Right lobe of liver (tissue), 6 donors: ENCODE data around the gene AEBP1. TPM values are rescaled to one million over a fixed set of nuclear protein-coding genes. Genes with fewer than 3 reads are reported as not detected.

ENCODE experiments used
- ATAC-seq, 4 donors: fragments of 200-7000 bp; cut with Tn5 transposase; one replicate each; pipeline ENCODE4 v1.9.1; 2020; ENCODE audit warnings: mild to moderate bottlenecking in 4 of 4, moderate library complexity in 4 of 4
- DNase-seq, 3 donors: peaks; one replicate each; pipeline ENCODE4 v3.0.0-alpha.2; 2020
- H3K27ac ChIP-seq, 3 donors: fragments of 200-600 bp; one replicate each; pipeline ENCODE4 v1.8.0; 2022
- H3K27me3 ChIP-seq, 2 donors: fragments of 200-600 bp; one replicate each; pipeline ENCODE4 v1.8.0; 2022
- H3K36me3 ChIP-seq, 4 donors: fragments of 200-600 bp; sonication (generic) in 1 of 4; one replicate each; pipeline versions ENCODE4 v1.5.1 to v1.8.0; 2017 to 2022; ENCODE audit warnings: control low read depth in 1 of 4
- H3K4me1 ChIP-seq, 4 donors: fragments of 200-600 bp; sonication (generic) in 1 of 4; one replicate each; pipeline versions ENCODE4 v1.5.1 to v1.8.0; 2017 to 2022; ENCODE audit warnings: control low read depth in 1 of 4
- H3K4me3 ChIP-seq, 3 donors: fragments of 200-600 bp; one replicate each; pipeline ENCODE4 v1.8.0; 2022
- H3K9me3 ChIP-seq, 4 donors: fragments of 200-600 bp; sonication (generic) in 1 of 4; one replicate each; pipeline versions ENCODE4 v1.5.1 to v1.8.0; 2017 to 2022; ENCODE audit warnings: control low read depth in 1 of 4
- CTCF ChIP-seq, 4 donors: fragments of 200-600 bp in 3 of 4; fragments of 450-650 bp in 1 of 4; IDR thresholded peaks; one replicate each; pipeline versions ENCODE4 v1.5.1 to v1.8.0; 2016 to 2022; ENCODE audit warnings: antibody characterized with exemption in 4 of 4, mild to moderate bottlenecking in 2 of 4
- POLR2A ChIP-seq: fragments of 450-650 bp; IDR thresholded peaks from one replicate; pipeline ENCODE4 v1.6.1; 2017; ENCODE audit warnings: antibody characterized with exemption, mild to moderate bottlenecking
- WGBS: methylation state at CpG from one replicate; pipeline ENCODE4 v1.1.6; 2018; ENCODE audit warnings: low coverage, low lambda C conversion rate; ENCODE audit not compliant: insufficient coverage; ENCODE audit errors: missing lambda C conversion rate; 5-methylcytosine and 5-hydroxymethylcytosine counted together
- intact Hi-C, 2 donors: fragments of 100-400 bp; cut with DNase I; formaldehyde crosslinking; loops; one replicate each; pipeline versions ENCODE4 v1.11.2 to v1.14.1; 2022
- microRNA-seq, 2 donors: library from miRNA; unstranded; fragments of <30 nt; microRNA quantifications; one replicate each; pipeline ENCODE4, GENCODE V29; 2019 to 2020
- small RNA-seq, 2 experiments: library from RNA; depleted of rRNA; stranded (forward); fragments of <200 nt; gene quantifications; one replicate each; pipeline ENCODE3, GENCODE V24; 2016
- total RNA-seq, 6 experiments: library from RNA; depleted of rRNA in 2 of 6; stranded (reverse); fragments of >200 nt in 2 of 6; fragmentation: NEBNext Ultra II Directional in 3 of 6; extraction: Animal tissue kit (Norgen Biotek cat#: 25700) in 3 of 6; gene quantifications; one replicate each; pipeline versions ENCODE4 v1.1.0 to v1.2.4, GENCODE V29; 2016 to 2023
- donor health status: DM: no; HTN: yes; CAD: no.
- donor health status: DM: no; HTN: no; CAD: no.
- donor health status: DM: no; HTN: no; CAD: no.
- donor health status: DM: no; HTN: yes; CAD: no.
- donor health status: DM: no; HTN: yes; CAD: no.

AEBP1 gene
- total RNA-seq, 6 experiments from 2014 or later: 7.8 to 37.8 (median 14.3) TPM

GRCh38 chr7:44163591-44163990 is 59.4 kb downstream of the AEBP1 start:
- Histone ChIP-seq H3K4me1 (peaks cover 0 to 47% (median 24%) of the 10 kb centered on the region in 4 donors), H3K36me3 (no peaks in the 10 kb centered on the region), H3K4me3 (no peak overlapping the region), H3K27ac (peak overlapping the region in 1 of 3 donors; percentile 60), H3K27me3 (no peaks in the 10 kb centered on the region), H3K9me3 (no peaks in the 10 kb centered on the region)
- intact Hi-C loops: no loop called here
- DNase-seq: no peak
- TF ChIP-seq POLR2A (no peak), CTCF (IDR thresholded peaks at IDR 0.05) (no peak)
- ATAC-seq: no peak
- WGBS: 33% methylated on average over 1 of the region's 1 CpG

Small RNA genes lying within 50 kb of the gene (microRNA-seq; reads per million reads assigned to microRNA genes)
- 3.2 to 4.5 reads per million in 2 donors for gene MIR6838

Small RNA genes lying within 50 kb of the gene (small RNA-seq; reads per million reads assigned to genes)
- gene RNA5SP230: 0 reads per million in 2 experiments

Other genes starting within 250 kb of the AEBP1 start
- gene MRPS24, start 234.8 kb upstream of the AEBP1 start, total RNA-seq: 10 to 100 TPM; 45.2 to 83.4 (median 66.7) TPM
- 10 to 100 TPM; 13.7 to 32.2 (median 25.2) TPM for gene URGCP, start 197.7 kb upstream of the AEBP1 start, total RNA-seq
- gene UBE2D4, start 177.9 kb upstream of the AEBP1 start, total RNA-seq: 10 to 100 TPM; 13.6 to 25.1 (median 17.8) TPM
- not detected for gene SPDYE1, start 106.4 kb upstream of the AEBP1 start, total RNA-seq
- 10 to 100 TPM; 30.7 to 48.1 (median 36.9) TPM for gene DBNL, start 59.6 kb upstream of the AEBP1 start, total RNA-seq
- gene PGAM2, start 38.8 kb upstream of the AEBP1 start, total RNA-seq: under 1 TPM in 3 of 6 experiments, not detected in 3; 0.31 to 0.56 (median 0.46) TPM
- 10 to 100 TPM in 5 of 6 experiments, 1 to 10 TPM in 1; 8.7 to 22.9 (median 14.6) TPM for gene POLM, start 21.8 kb upstream of the AEBP1 start, total RNA-seq
- gene POLD2, start 19.2 kb downstream of the AEBP1 start, total RNA-seq: 10 to 100 TPM; 36.4 to 73.4 (median 57.3) TPM
- gene MYL7, start 37.0 kb downstream of the AEBP1 start, total RNA-seq: 1 to 10 TPM in 1 of 6 experiments, not detected in 5; 2.0 TPM
- gene GCK, start 85.1 kb downstream of the AEBP1 start, total RNA-seq: 1 to 10 TPM in 4 of 6 experiments, under 1 TPM in 2; 0.50 to 5.9 (median 2.0) TPM
- gene YKT6, start 96.6 kb downstream of the AEBP1 start, total RNA-seq: 10 to 100 TPM; 15.0 to 23.8 (median 19.2) TPM
- 1 to 10 TPM; 2.1 to 5.1 (median 3.3) TPM for gene CAMK2B, start 221.2 kb downstream of the AEBP1 start, total RNA-seq